Measurements from ENCODE around the gene OR2V2. TPM values are rescaled to one million over a fixed set of nuclear protein-coding genes. Genes with fewer than 3 reads are reported as not detected.
A peak's percentile ranks its signal among the peaks of the same experiment; 100 is the strongest.

Gene OR2V2
- total and polyA plus RNA-seq, 10 of the 15 experiments (the other 5 are each of a cell fraction or from before 2014, with no cell fraction given) = 0.26 TPM; not detected in 9

DNA sequence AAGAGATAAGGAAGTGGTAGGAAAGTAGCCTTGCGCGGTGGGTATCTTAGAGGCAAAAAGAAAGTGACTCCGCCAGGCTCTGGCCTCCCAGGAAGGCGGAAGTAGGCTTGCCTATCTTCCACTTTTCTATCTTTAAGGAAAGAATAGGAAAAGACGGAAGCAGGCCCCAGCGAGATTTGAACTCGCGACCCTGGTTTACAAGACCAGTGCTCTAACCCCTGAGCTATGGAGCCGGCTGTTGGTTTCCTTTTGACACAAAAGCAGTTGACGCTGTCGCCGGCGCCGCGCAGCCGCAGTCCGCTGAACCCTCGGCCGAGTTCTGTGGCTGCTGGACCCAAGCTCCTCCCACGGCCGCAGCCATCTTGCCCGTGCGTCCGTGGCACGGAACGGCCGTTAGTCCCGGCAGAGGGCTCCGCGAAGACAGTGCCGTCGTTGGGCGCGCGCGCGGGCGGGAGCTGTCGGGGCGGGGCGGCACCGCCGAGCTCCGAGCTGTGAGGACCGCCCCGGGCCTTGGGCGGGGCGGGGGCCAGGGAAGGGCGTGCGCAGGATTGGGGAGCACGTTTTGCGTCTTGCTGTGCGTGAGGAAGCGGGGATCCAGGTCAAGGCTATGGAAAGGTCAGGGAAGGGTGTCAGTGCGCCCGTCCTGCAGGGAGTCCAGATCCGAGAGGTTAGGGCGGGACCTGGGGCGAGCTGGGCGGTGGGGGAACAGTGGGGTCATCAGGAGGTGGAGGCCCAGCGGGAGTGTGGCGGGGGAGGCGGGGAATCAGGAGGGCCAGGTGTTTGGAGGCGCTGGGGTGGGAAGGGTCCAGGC is 44.3 kb downstream of the OR2V2 start (continued):
- TF ChIP-seq BHLHE40 (IDR thresholded peaks at IDR 0.05; ENCODE audit: borderline replicate concordance in 1 of 2, low read depth in 2 of 2, low read length in 1 of 2) = peak in 1 of 2 experiments; percentile 95; a peak in 2 of 4 replicates
- TF ChIP-seq POU2F2 (IDR thresholded peaks at IDR 0.05; ENCODE audit: borderline replicate concordance, low read depth, low read length) = no peak
- peak; percentile 93 for TF ChIP-seq ZSCAN29 (IDR thresholded peaks at IDR 0.05)
- TF ChIP-seq FOXK2 (IDR thresholded peaks at IDR 0.05) = peak; percentile 61
- TF ChIP-seq SREBF1 (IDR thresholded peaks at IDR 0.05; ENCODE audit: low read length) = no peak; the same call in 1 of the 2 replicates
- peak; percentile 100 for TF ChIP-seq ZNF24 (IDR thresholded peaks at IDR 0.05)
- TF ChIP-seq, protein P1, sequence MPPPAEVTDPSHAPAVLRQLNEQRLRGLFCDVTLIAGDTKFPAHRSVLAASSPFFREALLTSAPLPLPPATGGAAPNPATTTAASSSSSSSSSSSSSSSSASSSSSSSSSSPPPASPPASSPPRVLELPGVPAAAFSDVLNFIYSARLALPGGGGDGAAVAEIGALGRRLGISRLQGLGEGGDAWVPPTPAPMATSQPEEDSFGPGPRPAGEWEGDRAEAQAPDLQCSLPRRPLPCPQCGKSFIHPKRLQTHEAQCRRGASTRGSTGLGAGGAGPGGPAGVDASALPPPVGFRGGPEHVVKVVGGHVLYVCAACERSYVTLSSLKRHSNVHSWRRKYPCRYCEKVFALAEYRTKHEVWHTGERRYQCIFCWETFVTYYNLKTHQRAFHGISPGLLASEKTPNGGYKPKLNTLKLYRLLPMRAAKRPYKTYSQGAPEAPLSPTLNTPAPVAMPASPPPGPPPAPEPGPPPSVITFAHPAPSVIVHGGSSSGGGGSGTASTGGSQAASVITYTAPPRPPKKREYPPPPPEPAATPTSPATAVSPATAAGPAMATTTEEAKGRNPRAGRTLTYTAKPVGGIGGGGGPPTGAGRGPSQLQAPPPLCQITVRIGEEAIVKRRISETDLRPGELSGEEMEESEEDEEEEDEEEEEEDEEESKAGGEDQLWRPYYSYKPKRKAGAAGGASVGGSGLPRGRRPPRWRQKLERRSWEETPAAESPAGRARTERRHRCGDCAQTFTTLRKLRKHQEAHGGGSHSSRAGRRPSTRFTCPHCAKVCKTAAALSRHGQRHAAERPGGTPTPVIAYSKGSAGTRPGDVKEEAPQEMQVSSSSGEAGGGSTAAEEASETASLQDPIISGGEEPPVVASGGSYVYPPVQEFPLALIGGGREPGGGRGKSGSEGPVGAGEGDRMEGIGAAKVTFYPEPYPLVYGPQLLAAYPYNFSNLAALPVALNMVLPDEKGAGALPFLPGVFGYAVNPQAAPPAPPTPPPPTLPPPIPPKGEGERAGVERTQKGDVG (CRISPR knock-in tag; IDR thresholded peaks at IDR 0.05) = no peak
- TF ChIP-seq, protein P2, sequence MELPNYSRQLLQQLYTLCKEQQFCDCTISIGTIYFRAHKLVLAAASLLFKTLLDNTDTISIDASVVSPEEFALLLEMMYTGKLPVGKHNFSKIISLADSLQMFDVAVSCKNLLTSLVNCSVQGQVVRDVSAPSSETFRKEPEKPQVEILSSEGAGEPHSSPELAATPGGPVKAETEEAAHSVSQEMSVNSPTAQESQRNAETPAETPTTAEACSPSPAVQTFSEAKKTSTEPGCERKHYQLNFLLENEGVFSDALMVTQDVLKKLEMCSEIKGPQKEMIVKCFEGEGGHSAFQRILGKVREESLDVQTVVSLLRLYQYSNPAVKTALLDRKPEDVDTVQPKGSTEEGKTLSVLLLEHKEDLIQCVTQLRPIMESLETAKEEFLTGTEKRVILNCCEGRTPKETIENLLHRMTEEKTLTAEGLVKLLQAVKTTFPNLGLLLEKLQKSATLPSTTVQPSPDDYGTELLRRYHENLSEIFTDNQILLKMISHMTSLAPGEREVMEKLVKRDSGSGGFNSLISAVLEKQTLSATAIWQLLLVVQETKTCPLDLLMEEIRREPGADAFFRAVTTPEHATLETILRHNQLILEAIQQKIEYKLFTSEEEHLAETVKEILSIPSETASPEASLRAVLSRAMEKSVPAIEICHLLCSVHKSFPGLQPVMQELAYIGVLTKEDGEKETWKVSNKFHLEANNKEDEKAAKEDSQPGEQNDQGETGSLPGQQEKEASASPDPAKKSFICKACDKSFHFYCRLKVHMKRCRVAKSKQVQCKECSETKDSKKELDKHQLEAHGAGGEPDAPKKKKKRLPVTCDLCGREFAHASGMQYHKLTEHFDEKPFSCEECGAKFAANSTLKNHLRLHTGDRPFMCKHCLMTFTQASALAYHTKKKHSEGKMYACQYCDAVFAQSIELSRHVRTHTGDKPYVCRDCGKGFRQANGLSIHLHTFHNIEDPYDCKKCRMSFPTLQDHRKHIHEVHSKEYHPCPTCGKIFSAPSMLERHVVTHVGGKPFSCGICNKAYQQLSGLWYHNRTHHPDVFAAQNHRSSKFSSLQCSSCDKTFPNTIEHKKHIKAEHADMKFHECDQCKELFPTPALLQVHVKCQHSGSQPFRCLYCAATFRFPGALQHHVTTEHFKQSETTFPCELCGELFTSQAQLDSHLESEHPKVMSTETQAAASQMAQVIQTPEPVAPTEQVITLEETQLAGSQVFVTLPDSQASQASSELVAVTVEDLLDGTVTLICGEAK (IDR thresholded peaks at IDR 0.05; ENCODE audit: borderline replicate concordance) = peak; percentile 84; the same call in 1 of the 2 replicates
- TF ChIP-seq, protein P3, sequence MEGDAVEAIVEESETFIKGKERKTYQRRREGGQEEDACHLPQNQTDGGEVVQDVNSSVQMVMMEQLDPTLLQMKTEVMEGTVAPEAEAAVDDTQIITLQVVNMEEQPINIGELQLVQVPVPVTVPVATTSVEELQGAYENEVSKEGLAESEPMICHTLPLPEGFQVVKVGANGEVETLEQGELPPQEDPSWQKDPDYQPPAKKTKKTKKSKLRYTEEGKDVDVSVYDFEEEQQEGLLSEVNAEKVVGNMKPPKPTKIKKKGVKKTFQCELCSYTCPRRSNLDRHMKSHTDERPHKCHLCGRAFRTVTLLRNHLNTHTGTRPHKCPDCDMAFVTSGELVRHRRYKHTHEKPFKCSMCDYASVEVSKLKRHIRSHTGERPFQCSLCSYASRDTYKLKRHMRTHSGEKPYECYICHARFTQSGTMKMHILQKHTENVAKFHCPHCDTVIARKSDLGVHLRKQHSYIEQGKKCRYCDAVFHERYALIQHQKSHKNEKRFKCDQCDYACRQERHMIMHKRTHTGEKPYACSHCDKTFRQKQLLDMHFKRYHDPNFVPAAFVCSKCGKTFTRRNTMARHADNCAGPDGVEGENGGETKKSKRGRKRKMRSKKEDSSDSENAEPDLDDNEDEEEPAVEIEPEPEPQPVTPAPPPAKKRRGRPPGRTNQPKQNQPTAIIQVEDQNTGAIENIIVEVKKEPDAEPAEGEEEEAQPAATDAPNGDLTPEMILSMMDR (IDR thresholded peaks at IDR 0.05 in 2 of 3, conservative IDR thresholded peaks at IDR 0.05 in 1 of 3; ENCODE audit: control insufficient read depth in 2 of 3, extremely low read depth in 1 of 3, insufficient read depth in 1 of 3, low read depth in 3 of 3, low read length in 3 of 3) = no peak
- TF ChIP-seq NFXL1 (IDR thresholded peaks at IDR 0.05; ENCODE audit: borderline replicate concordance) = peak; percentile 77; the same call in 1 of the 2 replicates
- TF ChIP-seq SMC3 (IDR thresholded peaks at IDR 0.05; ENCODE audit: borderline replicate concordance, low read length) = no peak; the same call in 1 of the 2 replicates
- TF ChIP-seq, protein P4, sequence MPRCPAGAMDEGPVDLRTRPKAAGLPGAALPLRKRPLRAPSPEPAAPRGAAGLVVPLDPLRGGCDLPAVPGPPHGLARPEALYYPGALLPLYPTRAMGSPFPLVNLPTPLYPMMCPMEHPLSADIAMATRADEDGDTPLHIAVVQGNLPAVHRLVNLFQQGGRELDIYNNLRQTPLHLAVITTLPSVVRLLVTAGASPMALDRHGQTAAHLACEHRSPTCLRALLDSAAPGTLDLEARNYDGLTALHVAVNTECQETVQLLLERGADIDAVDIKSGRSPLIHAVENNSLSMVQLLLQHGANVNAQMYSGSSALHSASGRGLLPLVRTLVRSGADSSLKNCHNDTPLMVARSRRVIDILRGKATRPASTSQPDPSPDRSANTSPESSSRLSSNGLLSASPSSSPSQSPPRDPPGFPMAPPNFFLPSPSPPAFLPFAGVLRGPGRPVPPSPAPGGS (IDR thresholded peaks at IDR 0.05; ENCODE audit: borderline replicate concordance, insufficient read depth, low read depth, low read length, poor library complexity, severe bottlenecking) = no peak
